BE2C (cell line): ENCODE data around the gene SH3TC2.

Source experiments
- DNase-seq: peaks from one replicate; pipeline ENCODE4 v3.0.0-alpha.2; 2020
- H3K27me3 ChIP-seq: fragments of 250-450 bp; sonication (Bioruptor Pico); 2 replicates; pipeline ENCODE4 v1.5.1; 2020; ENCODE audit warnings: mild to moderate bottlenecking
- H3K36me3 ChIP-seq: fragments of 250-450 bp; sonication (Bioruptor Pico); 2 replicates; pipeline ENCODE4 v1.5.1; 2020; ENCODE audit warnings: mild to moderate bottlenecking
- H3K4me1 ChIP-seq: fragments of 250-450 bp; sonication (Bioruptor Pico); 2 replicates; pipeline ENCODE4 v1.5.1; 2020
- H3K4me3 ChIP-seq: 2 replicates; pipeline ENCODE4 v1.5.1; 2011; ENCODE audit warnings: low read depth, low read length
- H3K9me3 ChIP-seq: fragments of 250-450 bp; sonication (Bioruptor Pico); 2 replicates; pipeline ENCODE4 v1.5.1; 2020
- CTCF ChIP-seq: IDR thresholded peaks from 2 replicates; pipeline ENCODE4 v1.5.1; 2012; ENCODE audit warnings: mild to moderate bottlenecking, low read depth, low read length

Gene SH3TC2

DNA sequence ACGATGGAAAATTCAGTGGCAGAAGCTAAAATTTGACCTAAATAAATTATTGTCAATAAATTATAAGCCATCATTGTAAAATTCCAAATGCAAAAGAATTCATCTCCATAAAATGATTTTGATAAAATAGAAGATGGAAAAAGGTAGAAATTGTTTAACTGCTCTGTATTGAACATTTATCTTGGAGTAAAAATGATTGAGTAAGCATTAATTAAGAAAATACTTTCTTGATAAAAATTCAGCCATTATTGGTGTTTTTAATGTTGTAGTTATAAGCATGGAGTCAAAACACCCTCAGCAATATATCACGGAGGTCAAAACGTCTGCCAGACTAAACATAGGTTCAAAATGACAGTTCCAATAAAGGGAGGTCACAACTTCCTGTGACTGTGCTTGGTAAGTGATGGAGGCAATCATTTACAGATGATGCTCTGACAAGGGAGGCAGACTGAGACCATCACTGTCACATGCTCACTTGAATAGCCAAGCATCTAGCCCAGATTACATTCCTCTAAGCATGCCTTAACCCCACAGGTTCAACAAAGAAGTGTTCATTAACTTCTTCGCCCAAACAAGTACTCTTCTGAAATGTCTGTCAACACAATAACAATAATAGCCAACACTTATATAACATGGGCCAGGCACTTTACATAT is 69.5 kb downstream of the SH3TC2 start:
- Histone ChIP-seq H3K36me3 (no peaks in the 10 kb centered on the region), H3K4me1 (peaks cover 5% of the 10 kb centered on the region), H3K9me3 (no peaks in the 10 kb centered on the region; the same call in 1 of the 2 replicates), H3K4me3 (no peak overlapping the region), H3K27me3 (no peaks in the 10 kb centered on the region)
- no peak for TF ChIP-seq CTCF
- DNase-seq, result no peak

- no peaks in the 10 kb centered on the region for H3K9me3 ChIP-seq
- no peaks in the 10 kb centered on the region for H3K36me3 ChIP-seq
- H3K4me1 ChIP-seq, result peaks cover 3% of the 10 kb centered on the region
- no peak overlapping the region for H3K4me3 ChIP-seq
- DNase-seq, result no peak
- no peaks in the 10 kb centered on the region for H3K27me3 ChIP-seq
- no peak for TF ChIP-seq CTCF
Measured at GRCh38 chr5:148992265-148992664, 70.6 kb downstream of the SH3TC2 start.

GRCh38 chr5:148991566-148991965 is 71.3 kb downstream of the SH3TC2 start:
- no peaks in the 10 kb centered on the region for H3K36me3 ChIP-seq
- H3K27me3 ChIP-seq, result no peaks in the 10 kb centered on the region
- TF ChIP-seq CTCF, result no peak
- no peak for DNase-seq
- H3K4me3 ChIP-seq, result no peak overlapping the region
- peaks cover 3% of the 10 kb centered on the region for H3K4me1 ChIP-seq
- H3K9me3 ChIP-seq, result no peaks in the 10 kb centered on the region

DNA sequence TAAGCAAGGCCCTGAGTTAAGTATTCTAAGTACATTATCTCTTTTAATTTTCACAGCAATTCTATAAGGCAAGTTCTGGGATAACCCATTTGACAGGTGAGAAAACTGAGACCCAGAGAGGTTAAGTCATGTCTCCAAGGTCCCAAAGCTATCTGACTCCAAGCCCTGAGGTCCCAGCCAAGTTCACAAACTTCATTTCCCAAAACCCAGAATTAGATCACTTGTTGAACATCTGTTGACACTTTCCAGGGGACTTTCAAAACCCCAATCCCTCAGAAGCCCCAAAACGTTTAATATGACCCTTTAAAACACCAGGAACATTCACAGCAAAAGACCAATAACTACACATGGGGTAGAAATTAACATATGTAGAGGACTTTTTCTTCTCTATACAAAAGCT is 72.0 kb downstream of the SH3TC2 start:
- DNase-seq, result no peak

GRCh38 chr5:148989567-148989966 is 73.3 kb downstream of the SH3TC2 start:
- DNase-seq, result no peak
- H3K27me3 ChIP-seq, result no peaks in the 10 kb centered on the region
- peaks cover 3% of the 10 kb centered on the region for H3K4me1 ChIP-seq
- H3K36me3 ChIP-seq, result no peaks in the 10 kb centered on the region
- no peaks in the 10 kb centered on the region for H3K9me3 ChIP-seq
- H3K4me3 ChIP-seq, result no peak overlapping the region
- TF ChIP-seq CTCF, result no peak

More for the DNA sequence above, 72.0 kb downstream of the SH3TC2 start:
- Histone ChIP-seq H3K4me3 (no peak overlapping the region), H3K27me3 (no peaks in the 10 kb centered on the region), H3K9me3 (no peaks in the 10 kb centered on the region), H3K36me3 (no peaks in the 10 kb centered on the region), H3K4me1 (peaks cover 3% of the 10 kb centered on the region)
- TF ChIP-seq CTCF, result no peak

DNA sequence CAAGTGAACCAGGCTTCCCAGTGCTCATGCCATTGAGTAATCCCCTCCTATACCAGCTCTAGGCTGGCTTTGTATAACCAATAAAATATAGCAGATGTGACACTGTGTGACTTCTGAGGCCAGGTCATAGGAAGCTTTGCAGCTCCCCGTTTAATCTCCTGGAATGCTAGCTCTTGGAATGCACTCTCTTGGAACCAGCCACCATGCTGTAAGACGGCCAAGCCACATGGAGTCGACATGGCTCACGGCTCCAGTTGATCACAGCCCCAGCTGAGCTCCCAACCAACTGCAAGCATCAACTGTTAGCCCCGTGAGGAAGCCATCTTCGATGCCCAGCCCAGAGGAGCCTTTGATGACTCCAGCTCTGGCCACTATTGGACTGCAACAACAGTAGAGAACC is 74.5 kb downstream of the SH3TC2 start:
- no peak for TF ChIP-seq CTCF
- no peak for DNase-seq

More for the DNA sequence above, 74.5 kb downstream of the SH3TC2 start:
- Histone ChIP-seq H3K9me3 (no peaks in the 10 kb centered on the region), H3K4me3 (no peak overlapping the region), H3K36me3 (no peaks in the 10 kb centered on the region), H3K27me3 (no peaks in the 10 kb centered on the region), H3K4me1 (peaks cover 3% of the 10 kb centered on the region)
